ENCODE measurements around the gene IMMP2L. TPM values are rescaled to one million over a fixed set of nuclear protein-coding genes. Genes with fewer than 3 reads are reported as not detected.

Gene IMMP2L
- total and polyA plus RNA-seq, 2 of the 13 experiments (the other 11 are each of a cell fraction or from before 2014, with no cell fraction given) = 7.8 to 16.9 TPM

- Histone ChIP-seq H3K27me3 (ENCODE audit: control insufficient read depth in 1 of 2, insufficient read depth in 2 of 2, low read length in 2 of 2) (no peaks in the 10 kb centered on the region), H3K4me1 (ENCODE audit: insufficient read depth, low read length) (no peaks in the 10 kb centered on the region), H4K20me1 (ENCODE audit: insufficient read depth, low read length) (no peaks in the 10 kb centered on the region), H2AFZ (ENCODE audit: low read length) (no peak overlapping the region), H3K79me2 (ENCODE audit: insufficient read depth, low read length) (no peaks in the 10 kb centered on the region), H3K36me3 (replicated peaks in 1 of 2; ENCODE audit: control insufficient read depth in 1 of 2, insufficient read depth in 2 of 2, low read length in 2 of 2) (no peaks in the 10 kb centered on the region), H3K9ac (ENCODE audit: insufficient read depth, low read depth, low read length) (no peak overlapping the region), H3K27ac (ENCODE audit: extremely low read length, insufficient read depth, low read length) (no peak overlapping the region), H3K9me3 (ENCODE audit: low read length) (no peaks in the 10 kb centered on the region), H3K4me3 (replicated peaks in 1 of 3; ENCODE audit: insufficient read depth in 1 of 3, low read depth in 2 of 3, low read length in 3 of 3) (no peak overlapping the region), H3K4me2 (ENCODE audit: low read depth, low read length) (no peak overlapping the region)
- ChIA-PET CTCF (ENCODE audit: low intra/inter-chr PET ratio, low total read pairs) (no interaction called here), POLR2A (no interaction called here)
- FAIRE-seq = no peak
- TF ChIP-seq CEBPG (CRISPR knock-in tag; IDR thresholded peaks at IDR 0.05) (no peak), ZNF24 (IDR thresholded peaks at IDR 0.05) (no peak), ZNF382 (CRISPR knock-in tag; IDR thresholded peaks at IDR 0.05; ENCODE audit: borderline replicate concordance) (no peak), KLF13 (CRISPR knock-in tag; IDR thresholded peaks at IDR 0.05) (no peak), RBAK (CRISPR knock-in tag; IDR thresholded peaks at IDR 0.05) (no peak), ZNF670 (CRISPR knock-in tag; IDR thresholded peaks at IDR 0.05; ENCODE audit: borderline replicate concordance) (no peak)
- in situ Hi-C loops (cut with HindIII; ENCODE audit: extremely low pct_ligation_motif_present, low pct_unique_long_range_greater_than_20kb) = loop anchor here (25.0 kb wide), 1 partner anchor 413 kb away; no protein-coding TSS in a partner anchor
- no peak for ATAC-seq
- BruUV-seq (replicated peaks) = no TSS peak
- intact Hi-C loops (cut with micrococcal nuclease; ENCODE audit: unreplicated experiment) = loop anchor here (5.0 kb wide), 1 partner anchor 413 kb away; no protein-coding TSS in a partner anchor
- no peak for DNase-seq (ENCODE audit: low spot score)
Measured at GRCh38 chr7:111324776-111325175, 237.5 kb downstream of the IMMP2L start.

GRCh38 chr7:111324228-111324627 lies 238.1 kb downstream of the IMMP2L start:
- no peak for DNase-seq (ENCODE audit: low spot score)
- H3K4me1 ChIP-seq (ENCODE audit: insufficient read depth, low read length) = no peaks in the 10 kb centered on the region
- no peak overlapping the region for H3K4me3 ChIP-seq (replicated peaks in 1 of 3; ENCODE audit: insufficient read depth in 1 of 3, low read depth in 2 of 3, low read length in 3 of 3)
- in situ Hi-C loops (cut with HindIII; ENCODE audit: extremely low pct_ligation_motif_present, low pct_unique_long_range_greater_than_20kb) (no loop called here), intact Hi-C loops (cut with micrococcal nuclease; ENCODE audit: unreplicated experiment) (no loop called here)
- H3K9me3 ChIP-seq (ENCODE audit: low read length) = no peaks in the 10 kb centered on the region
- CTCF ChIA-PET (ENCODE audit: low intra/inter-chr PET ratio, low total read pairs) = no interaction called here
- no peak overlapping the region for H3K4me2 ChIP-seq (ENCODE audit: low read depth, low read length)
- no peaks in the 10 kb centered on the region for H3K27me3 ChIP-seq (ENCODE audit: control insufficient read depth in 1 of 2, insufficient read depth in 2 of 2, low read length in 2 of 2)
- no peaks in the 10 kb centered on the region for H3K36me3 ChIP-seq (replicated peaks in 1 of 2; ENCODE audit: control insufficient read depth in 1 of 2, insufficient read depth in 2 of 2, low read length in 2 of 2)
- H3K27ac ChIP-seq (ENCODE audit: extremely low read length, insufficient read depth, low read length) = no peak overlapping the region
- H2AFZ ChIP-seq (ENCODE audit: low read length) = no peak overlapping the region
- no TSS peak for BruUV-seq (replicated peaks)
- no peak for ATAC-seq
- POLR2A ChIA-PET = no interaction called here
- no peaks in the 10 kb centered on the region for H4K20me1 ChIP-seq (ENCODE audit: insufficient read depth, low read length)
- no peak for FAIRE-seq
- no peaks in the 10 kb centered on the region for H3K79me2 ChIP-seq (ENCODE audit: insufficient read depth, low read length)
- H3K9ac ChIP-seq (ENCODE audit: insufficient read depth, low read depth, low read length) = no peak overlapping the region
- TF ChIP-seq ATRX (CRISPR knock-in tag; IDR thresholded peaks at IDR 0.05; ENCODE audit: borderline replicate concordance) (no peak), ZNF709 (CRISPR knock-in tag; IDR thresholded peaks at IDR 0.05) (no peak), ZNF263 (CRISPR knock-in tag; IDR thresholded peaks at IDR 0.05) (no peak), TAF1 (CRISPR knock-in tag; IDR thresholded peaks at IDR 0.05) (no peak), ZKSCAN1 (IDR thresholded peaks at IDR 0.05; ENCODE audit: low read length) (no peak), ZNF773 (CRISPR knock-in tag; IDR thresholded peaks at IDR 0.05; ENCODE audit: borderline replicate concordance) (no peak), ZSCAN21 (CRISPR knock-in tag; IDR thresholded peaks at IDR 0.05; ENCODE audit: borderline replicate concordance) (no peak), FOXP1 (IDR thresholded peaks at IDR 0.05) (no peak), FOXP1 (CRISPR knock-in tag; IDR thresholded peaks at IDR 0.05) (no peak), KDM6A (CRISPR knock-in tag; IDR thresholded peaks at IDR 0.05; ENCODE audit: low read depth) (no peak)
- TF ChIP-seq, protein P1, sequence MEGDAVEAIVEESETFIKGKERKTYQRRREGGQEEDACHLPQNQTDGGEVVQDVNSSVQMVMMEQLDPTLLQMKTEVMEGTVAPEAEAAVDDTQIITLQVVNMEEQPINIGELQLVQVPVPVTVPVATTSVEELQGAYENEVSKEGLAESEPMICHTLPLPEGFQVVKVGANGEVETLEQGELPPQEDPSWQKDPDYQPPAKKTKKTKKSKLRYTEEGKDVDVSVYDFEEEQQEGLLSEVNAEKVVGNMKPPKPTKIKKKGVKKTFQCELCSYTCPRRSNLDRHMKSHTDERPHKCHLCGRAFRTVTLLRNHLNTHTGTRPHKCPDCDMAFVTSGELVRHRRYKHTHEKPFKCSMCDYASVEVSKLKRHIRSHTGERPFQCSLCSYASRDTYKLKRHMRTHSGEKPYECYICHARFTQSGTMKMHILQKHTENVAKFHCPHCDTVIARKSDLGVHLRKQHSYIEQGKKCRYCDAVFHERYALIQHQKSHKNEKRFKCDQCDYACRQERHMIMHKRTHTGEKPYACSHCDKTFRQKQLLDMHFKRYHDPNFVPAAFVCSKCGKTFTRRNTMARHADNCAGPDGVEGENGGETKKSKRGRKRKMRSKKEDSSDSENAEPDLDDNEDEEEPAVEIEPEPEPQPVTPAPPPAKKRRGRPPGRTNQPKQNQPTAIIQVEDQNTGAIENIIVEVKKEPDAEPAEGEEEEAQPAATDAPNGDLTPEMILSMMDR (CRISPR knock-in tag; IDR thresholded peaks at IDR 0.05) = no peak

Measured in HepG2 (cell line).